Neuronal stem cell (in vitro differentiated cells): Measurements from ENCODE around the gene EHD2.
A peak's percentile ranks its signal among the peaks of the same experiment; 100 is the strongest.

Experiments
- DNase-seq: peaks from one replicate; pipeline ENCODE4 v3.0.0-alpha.2; 2013; ENCODE audit warnings: low spot score
- H2AFZ ChIP-seq: one replicate; pipeline ENCODE4 v1.6.1; 2013; ENCODE audit warnings: mild to moderate bottlenecking, low read length, inconsistent platforms
- H2AK5ac ChIP-seq: 2 replicates; pipeline ENCODE4 v1.6.1; 2013; ENCODE audit warnings: low read depth, mild to moderate bottlenecking, inconsistent platforms, low read length, moderate library complexity, mixed read lengths
- H2BK120ac ChIP-seq: 2 replicates; pipeline ENCODE4 v1.6.1; 2013; ENCODE audit warnings: low read depth, mild to moderate bottlenecking, inconsistent platforms, low read length, moderate library complexity, mixed read lengths
- H2BK12ac ChIP-seq: one replicate; pipeline ENCODE4 v1.6.1; 2013; ENCODE audit warnings: low read length, inconsistent platforms
- H2BK15ac ChIP-seq: 2 replicates; pipeline ENCODE4 v1.6.1; 2013; ENCODE audit warnings: mild to moderate bottlenecking, low read length, inconsistent platforms, mixed read lengths
- H2BK5ac ChIP-seq: one replicate; pipeline ENCODE4 v1.6.1; 2013; ENCODE audit warnings: inconsistent platforms, mild to moderate bottlenecking, low read length, moderate library complexity
- H3K14ac ChIP-seq: one replicate; pipeline ENCODE4 v1.6.1; 2013; ENCODE audit warnings: low read length, inconsistent platforms
- H3K18ac ChIP-seq: 2 replicates; pipeline ENCODE4 v1.6.1; 2013; ENCODE audit warnings: low read length, inconsistent platforms
- H3K23ac ChIP-seq: 2 replicates; pipeline ENCODE4 v1.6.1; 2013; ENCODE audit warnings: low read depth, mild to moderate bottlenecking, mixed read lengths, low read length, inconsistent platforms; ENCODE audit not compliant: poor library complexity
- H3K27ac ChIP-seq: replicated peaks from 3 replicates; pipeline ENCODE4 v1.5.1; 2013; ENCODE audit warnings: low read length, inconsistent platforms
- H3K27me3 ChIP-seq, 3 experiments: 2 replicates each; pipeline ENCODE4 v1.6.1; 2013; ENCODE audit warnings: low read length in 3 of 3, mild to moderate bottlenecking in 2 of 3, inconsistent platforms in 1 of 3, low read depth in 1 of 3, mixed read lengths in 1 of 3, moderate library complexity in 1 of 3; ENCODE audit not compliant: control insufficient read depth in 3 of 3, insufficient read depth in 3 of 3
- H3K36me3 ChIP-seq, 2 donors: replicated peaks in 1 of 2; 2 replicates each; pipeline ENCODE4 v1.6.1; 2013; ENCODE audit warnings: low read length in 2 of 2; ENCODE audit not compliant: control insufficient read depth in 2 of 2, insufficient read depth in 2 of 2
- H3K4ac ChIP-seq: 2 replicates; pipeline ENCODE4 v1.6.1; 2013; ENCODE audit warnings: inconsistent platforms, mild to moderate bottlenecking, low read length, moderate library complexity
- H3K4me1 ChIP-seq, 2 donors: 1 replicate in 1 of 2; 2 replicates in 1 of 2; pipeline ENCODE4 v1.6.1; 2013; ENCODE audit warnings: low read length in 2 of 2, low read depth in 1 of 2; ENCODE audit not compliant: control insufficient read depth in 2 of 2, insufficient read depth in 1 of 2
- H3K4me2 ChIP-seq: one replicate; pipeline ENCODE4 v1.6.1; 2013; ENCODE audit warnings: mild to moderate bottlenecking, low read length, inconsistent platforms; ENCODE audit not compliant: insufficient read depth, poor library complexity, severe bottlenecking
- H3K4me3 ChIP-seq, 2 donors: 2 replicates each; pipeline ENCODE4 v1.5.1; 2013; ENCODE audit warnings: low read length in 2 of 2, mild to moderate bottlenecking in 2 of 2, inconsistent platforms in 1 of 2, moderate library complexity in 1 of 2
- H3K79me1 ChIP-seq: one replicate; pipeline ENCODE4 v1.6.1; 2013; ENCODE audit warnings: low read depth, mild to moderate bottlenecking, inconsistent platforms, low read length, moderate library complexity
- H3K9ac ChIP-seq: one replicate; pipeline ENCODE4 v1.6.1; 2013; ENCODE audit warnings: mild to moderate bottlenecking, low read depth, low read length, inconsistent platforms; ENCODE audit not compliant: poor library complexity
- H3K9me3 ChIP-seq, 2 donors: replicated peaks in 1 of 2; 2 replicates each; pipeline versions ENCODE3 to v1.6.1; 2013; ENCODE audit warnings: low read length in 2 of 2, mild to moderate bottlenecking in 2 of 2, inconsistent platforms in 1 of 2, low read depth in 1 of 2, mixed read lengths in 1 of 2, moderate library complexity in 1 of 2; ENCODE audit not compliant: control insufficient read depth in 2 of 2, insufficient read depth in 1 of 2
- H4K8ac ChIP-seq: one replicate; pipeline ENCODE4 v1.6.1; 2013; ENCODE audit warnings: low read depth, mild to moderate bottlenecking, inconsistent platforms, low read length, moderate library complexity
- H4K91ac ChIP-seq: one replicate; pipeline ENCODE4 v1.6.1; 2013; ENCODE audit warnings: low read length, low read depth, mild to moderate bottlenecking, inconsistent platforms; ENCODE audit not compliant: poor library complexity
- WGBS, 2 donors: extraction: QIAGEN DNeasy Blood & Tissue Kit; methylation state at CpG; one replicate each; pipeline ENCODE4 v1.1.7; 2013; ENCODE audit warnings: missing lambda C conversion rate in 2 of 2, mixed read lengths in 1 of 2; ENCODE audit not compliant: insufficient read length in 2 of 2, insufficient replicate concordance in 1 of 2; ENCODE audit errors: extremely low coverage in 2 of 2; 5-methylcytosine and 5-hydroxymethylcytosine counted together

The EHD2 gene

DNA sequence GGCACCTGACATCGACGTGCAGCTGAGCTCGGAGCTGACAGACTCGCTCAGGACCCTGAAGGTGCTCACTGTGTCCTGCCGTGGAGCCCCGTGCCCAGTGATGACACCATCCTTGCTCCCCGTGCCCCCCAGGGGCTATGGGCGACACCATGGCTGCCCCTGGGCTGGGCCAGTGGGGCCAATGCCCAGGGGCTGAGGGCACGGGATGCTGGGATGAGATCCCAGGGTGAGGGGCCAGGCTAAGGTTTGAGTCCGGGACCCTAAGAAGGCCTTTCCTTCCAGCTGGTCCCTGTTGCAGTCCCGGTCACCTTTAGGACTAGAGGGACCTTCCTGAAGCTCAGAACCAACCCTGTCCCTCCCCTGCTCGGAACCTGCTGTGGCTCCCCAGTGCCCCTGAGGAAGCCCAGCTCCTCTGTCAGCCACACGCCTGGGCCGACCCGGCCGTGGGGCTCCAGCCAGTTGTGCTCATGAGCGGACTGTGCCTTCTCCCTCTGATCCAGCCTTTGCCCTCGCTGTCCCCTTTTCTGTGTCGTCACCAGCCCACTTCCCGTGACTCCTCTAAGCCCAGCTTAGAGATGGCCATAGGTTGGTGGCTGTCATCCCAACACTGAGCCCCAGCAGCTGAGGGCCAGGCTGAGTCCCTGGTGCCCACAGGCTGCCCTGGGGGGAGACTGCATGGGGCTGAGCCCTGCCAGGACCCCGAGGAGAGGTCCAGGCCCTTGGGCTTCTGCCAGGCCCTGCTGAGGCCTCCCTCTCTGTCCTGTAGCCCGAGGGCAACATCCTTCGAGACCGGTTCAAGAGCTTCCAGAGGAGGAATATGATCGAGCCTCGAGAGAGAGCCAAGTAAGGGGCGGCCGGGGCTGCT, 42.8 kb downstream of the EHD2 start:
- no peak overlapping the region for H3K14ac ChIP-seq
- H3K18ac ChIP-seq: no peak overlapping the region
- H4K8ac ChIP-seq: no peak overlapping the region
- H3K27ac ChIP-seq: no peak overlapping the region
- H3K9ac ChIP-seq: no peak overlapping the region
- no peak overlapping the region for H2BK15ac ChIP-seq
- H3K36me3 ChIP-seq: peaks cover 51 to 80% of the 10 kb centered on the region in 2 donors
- DNase-seq: no peak
- H2BK12ac ChIP-seq: no peak overlapping the region
- H2BK5ac ChIP-seq: no peak overlapping the region
- no peak overlapping the region for H2AFZ ChIP-seq
- no CpG with 5 or more reads among the region's 28 CpGs for WGBS, 2 donors
- H3K79me1 ChIP-seq: peaks cover 3% of the 10 kb centered on the region
- no peak overlapping the region for H3K4me2 ChIP-seq
- no peaks in the 10 kb centered on the region for H3K27me3 ChIP-seq
- H3K23ac ChIP-seq: peak overlapping the region; percentile 80
- no peak overlapping the region for H3K4ac ChIP-seq
- no peak overlapping the region for H4K91ac ChIP-seq
- no peak overlapping the region for H2BK120ac ChIP-seq
- H3K9me3 ChIP-seq: peaks cover 0 to 2% of the 10 kb centered on the region in 2 donors
- H3K4me3 ChIP-seq: peak overlapping the region in 1 of 2 donors; percentile 44
- H3K4me1 ChIP-seq: no peaks in the 10 kb centered on the region
- H2AK5ac ChIP-seq: no peak overlapping the region

DNA sequence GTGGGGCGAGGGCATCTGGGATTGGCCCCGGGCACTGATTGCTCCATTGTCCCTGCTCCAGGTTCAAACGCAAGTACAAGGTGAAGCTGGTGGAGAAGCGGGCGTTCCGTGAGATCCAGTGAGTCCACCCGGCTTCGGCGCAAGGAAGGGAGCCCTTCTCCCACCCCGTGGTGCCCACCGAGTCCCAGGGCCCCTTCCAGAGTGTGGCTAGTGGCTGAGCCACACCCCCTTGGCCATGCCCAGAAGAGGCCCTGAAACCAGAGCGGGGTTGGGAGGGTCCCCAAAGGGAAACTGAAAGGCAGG, 43.4 kb downstream of the EHD2 start:
- Histone ChIP-seq H2AFZ (no peak overlapping the region), H2AK5ac (no peak overlapping the region), H3K18ac (no peak overlapping the region), H3K9ac (no peak overlapping the region), H3K4ac (no peak overlapping the region), H2BK15ac (no peak overlapping the region), H2BK12ac (no peak overlapping the region), H3K36me3 (peaks cover 45 to 74% of the 10 kb centered on the region in 2 donors), H2BK5ac (no peak overlapping the region), H3K79me1 (peaks cover 1% of the 10 kb centered on the region), H3K4me3 (no peak overlapping the region), H3K4me2 (no peak overlapping the region), H2BK120ac (no peak overlapping the region), H3K9me3 (peaks cover 0 to 2% of the 10 kb centered on the region in 2 donors), H3K27ac (no peak overlapping the region), H4K91ac (no peak overlapping the region), H4K8ac (no peak overlapping the region), H3K27me3 (no peaks in the 10 kb centered on the region), H3K4me1 (no peaks in the 10 kb centered on the region), H3K14ac (no peak overlapping the region), H3K23ac (no peak overlapping the region)
- no CpG with 5 or more reads among the region's 12 CpGs for WGBS, 2 donors
- DNase-seq: no peak

DNA sequence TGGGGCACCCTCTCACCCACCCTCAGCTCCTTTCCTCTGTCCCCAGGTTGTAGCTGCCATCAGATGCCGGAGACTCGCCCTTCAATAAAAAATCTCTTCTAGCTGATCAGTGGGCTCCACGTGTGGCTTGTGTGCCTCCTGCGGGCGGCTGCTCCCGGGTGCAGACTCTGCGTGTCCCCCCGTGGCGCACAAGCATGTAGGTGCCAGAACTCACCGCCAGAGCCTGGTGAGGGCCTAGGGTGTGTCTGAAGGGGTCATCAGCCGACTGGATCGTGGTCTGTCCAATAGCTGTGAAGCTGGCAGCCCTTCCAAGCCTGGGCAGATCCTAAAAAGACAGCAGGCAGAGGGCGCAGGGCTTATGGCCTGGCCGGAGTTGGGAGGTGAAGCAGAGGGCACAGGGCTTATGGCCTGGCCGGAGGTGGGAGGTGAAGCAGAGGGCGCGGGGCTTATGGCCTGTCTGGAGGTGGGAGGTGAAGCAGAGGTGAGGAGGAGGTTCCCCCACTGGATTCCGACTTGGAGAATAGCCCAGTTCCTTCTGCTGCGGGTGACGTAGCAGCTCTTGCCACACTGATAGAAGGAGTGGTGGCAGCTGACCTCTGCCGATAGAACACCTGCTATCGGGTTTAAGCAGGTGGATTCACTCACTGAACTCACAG, 43.9 kb downstream of the EHD2 start:
- Histone ChIP-seq H3K27me3 (no peaks in the 10 kb centered on the region), H3K9ac (no peak overlapping the region), H4K8ac (peak overlapping the region; percentile 43), H2BK5ac (no peak overlapping the region), H2BK15ac (no peak overlapping the region), H3K4me1 (no peaks in the 10 kb centered on the region), H3K4me2 (no peak overlapping the region), H4K91ac (no peak overlapping the region), H3K4me3 (no peak overlapping the region), H2BK12ac (no peak overlapping the region), H3K36me3 (peaks cover 43 to 71% of the 10 kb centered on the region in 2 donors), H2BK120ac (no peak overlapping the region), H2AFZ (no peak overlapping the region), H3K23ac (no peak overlapping the region), H3K4ac (no peak overlapping the region), H3K14ac (no peak overlapping the region), H2AK5ac (no peak overlapping the region), H3K18ac (no peak overlapping the region), H3K79me1 (peaks cover 1% of the 10 kb centered on the region), H3K27ac (no peak overlapping the region), H3K9me3 (peaks cover 0 to 2% of the 10 kb centered on the region in 2 donors)
- WGBS, 2 donors: no CpG with 5 or more reads among the region's 22 CpGs
- DNase-seq: no peak

DNA sequence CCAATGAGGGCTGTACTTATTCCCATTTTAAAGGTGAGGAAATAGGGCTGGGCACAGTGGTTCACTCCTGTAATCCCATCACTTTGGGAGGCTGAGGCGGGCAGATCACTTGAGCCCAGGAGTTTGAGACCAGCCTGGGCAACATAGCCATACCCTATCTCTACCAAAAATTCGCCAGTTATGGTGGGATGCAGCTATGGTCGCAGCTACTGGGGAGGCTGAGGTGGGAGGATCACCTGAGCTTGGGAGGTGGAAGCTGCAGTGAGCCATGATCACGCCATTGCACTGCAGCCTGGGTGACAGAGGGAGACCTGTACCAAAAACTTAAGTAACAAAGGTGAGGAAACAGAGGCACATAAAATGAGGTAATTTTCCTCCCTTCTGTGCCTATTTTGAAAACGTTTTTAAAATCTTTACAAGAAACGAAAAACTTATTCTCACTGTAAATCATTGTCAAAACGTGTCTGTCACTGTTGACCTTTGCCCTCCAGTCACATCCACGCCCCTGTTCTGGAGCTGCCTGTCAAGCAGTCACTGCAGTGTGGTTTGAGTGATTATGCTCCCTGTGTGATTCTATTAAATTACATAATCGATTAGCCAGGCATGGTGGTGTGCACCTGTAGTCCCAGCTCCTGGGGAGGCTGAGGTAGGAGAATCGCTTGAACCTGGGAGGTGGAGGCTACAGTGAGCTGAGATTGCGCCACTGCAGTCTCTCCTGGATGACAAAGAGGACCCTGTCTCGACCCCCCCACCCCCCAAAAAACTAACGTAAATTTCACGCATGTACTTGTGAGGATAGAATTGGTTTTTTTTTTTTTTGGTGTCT, 44.6 kb downstream of the EHD2 start:
- H3K79me1 ChIP-seq: peaks cover 1% of the 10 kb centered on the region
- no peak overlapping the region for H3K9ac ChIP-seq
- H2AFZ ChIP-seq: no peak overlapping the region
- no peaks in the 10 kb centered on the region for H3K27me3 ChIP-seq
- H2BK120ac ChIP-seq: no peak overlapping the region
- H4K8ac ChIP-seq: no peak overlapping the region
- no peak overlapping the region for H4K91ac ChIP-seq
- no peak overlapping the region for H3K14ac ChIP-seq
- H2BK5ac ChIP-seq: no peak overlapping the region
- no peak for DNase-seq
- no peak overlapping the region for H3K4ac ChIP-seq
- WGBS, 2 donors: no CpG with 5 or more reads among the region's 14 CpGs
- no peak overlapping the region for H2AK5ac ChIP-seq
- H2BK12ac ChIP-seq: no peak overlapping the region
- no peak overlapping the region for H3K23ac ChIP-seq
- H3K4me2 ChIP-seq: no peak overlapping the region
- no peak overlapping the region for H3K4me3 ChIP-seq
- no peak overlapping the region for H3K18ac ChIP-seq
- no peaks in the 10 kb centered on the region for H3K4me1 ChIP-seq
- no peak overlapping the region for H2BK15ac ChIP-seq
- H3K36me3 ChIP-seq: peaks cover 36 to 63% of the 10 kb centered on the region in 2 donors
- H3K9me3 ChIP-seq: peaks cover 0 to 2% of the 10 kb centered on the region in 2 donors
- H3K27ac ChIP-seq: no peak overlapping the region
